Airway epithelial cell (primary cell): Measurements from ENCODE around the gene TRIM43. TPM values are rescaled to one million over a fixed set of nuclear protein-coding genes. Genes with fewer than 3 reads are reported as not detected.

Experiments used
- total RNA-seq: library from RNA; depleted of rRNA; stranded (reverse); fragments of >200 nt; gene quantifications from 2 replicates; pipeline ENCODE4 v1.2.3, GENCODE V29; 2015

Gene TRIM43
- not detected in 2 replicates for total RNA-seq

GRCh38 chr2:95591701-95592100 lies at the start of gene TRIM43:
Gene TRIM43 (plus strand): TSS chr2:95592001. CDS start chr2:95594024, 2,023 bp downstream.

Other genes starting within 250 kb of the TRIM43 start
- gene FAHD2A, start 189.3 kb upstream of the TRIM43 start, total RNA-seq, result 18.8 and 20.9 TPM in 2 replicates
- gene TRIM43B, start 107.2 kb upstream of the TRIM43 start, total RNA-seq, result not detected in 2 replicates